Neural cell (in vitro differentiated cells): Measurements from ENCODE around the gene TXN2.

Experiments used
- CTCF ChIP-seq: fragments of 450-650 bp; IDR thresholded peaks from 2 replicates; pipeline ENCODE4 v1.5.1; 2014; ENCODE audit warnings: antibody characterized with exemption, mild to moderate bottlenecking, moderate library complexity; ENCODE audit not compliant: poor library complexity, severe bottlenecking
- EP300 ChIP-seq: fragments of 450-650 bp; conservative IDR thresholded peaks from 2 replicates; pipeline ENCODE4 v1.6.1; 2014; ENCODE audit warnings: antibody characterized with exemption, mild to moderate bottlenecking, moderate library complexity; ENCODE audit not compliant: poor library complexity, severe bottlenecking
- EZH2 ChIP-seq: fragments of 200-600, 300-800 bp; shearing (Covaris generic), sonication (generic); IDR thresholded peaks from 2 replicates; pipeline ENCODE4 v1.6.1; 2014; ENCODE audit warnings: antibody characterized with exemption, low read length, borderline replicate concordance, mild to moderate bottlenecking; ENCODE audit not compliant: insufficient read depth, poor library complexity, severe bottlenecking
- MXI1 ChIP-seq: fragments of 450-650 bp; conservative IDR thresholded peaks from 2 replicates; pipeline ENCODE4 v1.6.1; 2014; ENCODE audit warnings: antibody characterized with exemption, mild to moderate bottlenecking; ENCODE audit not compliant: poor library complexity, severe bottlenecking
- POLR2AphosphoS5 ChIP-seq: IDR thresholded peaks from 2 replicates; pipeline ENCODE4 v1.6.1; 2012
- RAD21 ChIP-seq: fragments of 450-650 bp; conservative IDR thresholded peaks from 2 replicates; pipeline ENCODE4 v1.6.1; 2014; ENCODE audit warnings: antibody characterized with exemption, mild to moderate bottlenecking, moderate library complexity
- REST ChIP-seq: IDR thresholded peaks from 2 replicates; pipeline ENCODE4 v1.6.1; 2012; ENCODE audit warnings: borderline replicate concordance
- SMC3 ChIP-seq: fragments of 450-650 bp; conservative IDR thresholded peaks from 2 replicates; pipeline ENCODE4 v1.6.1; 2014; ENCODE audit warnings: antibody characterized with exemption, mild to moderate bottlenecking, moderate library complexity; ENCODE audit not compliant: poor library complexity
- TAF1 ChIP-seq: IDR thresholded peaks from 2 replicates; pipeline ENCODE4 v1.6.1; 2012; ENCODE audit warnings: low read depth

- TF ChIP-seq CTCF (no peak), REST (no peak), POLR2AphosphoS5 (no peak), RAD21 (no peak), TAF1 (no peak), EP300 (no peak), EZH2 (no peak), MXI1 (no peak), SMC3 (no peak)
Observed at GRCh38 chr22:36440429-36441002, 40.9 kb downstream of the TXN2 start.
